Measurements from ENCODE around the gene TRAPPC8.

TRAPPC8 gene

GRCh38 chr18:31791817-31792579, 150.9 kb downstream of the TRAPPC8 start:
- ATAC-seq (peak; percentile 46), DNase-seq (no peak)

GRCh38 chr18:31789409-31789808, 153.5 kb downstream of the TRAPPC8 start:
- no peak for ATAC-seq
- DNase-seq = no peak

- DNase-seq (no peak), ATAC-seq (no peak)
These were observed 159.9 kb downstream of the TRAPPC8 start for GRCh38 chr18:31783059-31783458.
